Stimulated activated naive B cell treated with anti-CD40 and anti-IgM and Interleukin-4, amounts not matched to agents 10 μg/mL and 1 μg/mL and 100 μg/mL, for 72 hours (primary cell): ENCODE data around the gene PSAT1.

Source experiments
- ATAC-seq, 2 donors: fragments of 150-1000 bp; cut with Tn5 transposase; replicated peaks; 2 replicates each; pipeline ENCODE4 v1.10.0; 2021; ENCODE audit warnings: moderate library complexity in 1 of 2
- DNase-seq: peaks from one replicate; pipeline ENCODE4 v3.0.0; 2021
- H3K27ac Mint-ChIP-seq: one replicate; pipeline ENCODE4 v1.8.0; 2022; ENCODE audit warnings: mild to moderate bottlenecking, mixed read lengths
- H3K27me3 Mint-ChIP-seq, 2 donors: one replicate each; pipeline ENCODE4 v1.8.0; 2022; ENCODE audit warnings: mixed read lengths in 2 of 2
- H3K36me3 Mint-ChIP-seq, 2 donors: one replicate each; pipeline ENCODE4 v1.8.0; 2022; ENCODE audit warnings: mixed read lengths in 2 of 2, mild to moderate bottlenecking in 1 of 2
- H3K4me1 Mint-ChIP-seq, 2 donors: one replicate each; pipeline ENCODE4 v1.8.0; 2022; ENCODE audit warnings: mixed read lengths in 2 of 2, mild to moderate bottlenecking in 1 of 2
- H3K4me3 Mint-ChIP-seq, 2 donors: one replicate each; pipeline ENCODE4 v1.8.0; 2022; ENCODE audit warnings: mild to moderate bottlenecking in 2 of 2, mixed read lengths in 2 of 2, moderate library complexity in 1 of 2
- H3K9me3 Mint-ChIP-seq, 2 donors: one replicate each; pipeline ENCODE4 v1.8.0; 2022; ENCODE audit warnings: mixed read lengths in 2 of 2, mild to moderate bottlenecking in 1 of 2

The PSAT1 gene

DNA sequence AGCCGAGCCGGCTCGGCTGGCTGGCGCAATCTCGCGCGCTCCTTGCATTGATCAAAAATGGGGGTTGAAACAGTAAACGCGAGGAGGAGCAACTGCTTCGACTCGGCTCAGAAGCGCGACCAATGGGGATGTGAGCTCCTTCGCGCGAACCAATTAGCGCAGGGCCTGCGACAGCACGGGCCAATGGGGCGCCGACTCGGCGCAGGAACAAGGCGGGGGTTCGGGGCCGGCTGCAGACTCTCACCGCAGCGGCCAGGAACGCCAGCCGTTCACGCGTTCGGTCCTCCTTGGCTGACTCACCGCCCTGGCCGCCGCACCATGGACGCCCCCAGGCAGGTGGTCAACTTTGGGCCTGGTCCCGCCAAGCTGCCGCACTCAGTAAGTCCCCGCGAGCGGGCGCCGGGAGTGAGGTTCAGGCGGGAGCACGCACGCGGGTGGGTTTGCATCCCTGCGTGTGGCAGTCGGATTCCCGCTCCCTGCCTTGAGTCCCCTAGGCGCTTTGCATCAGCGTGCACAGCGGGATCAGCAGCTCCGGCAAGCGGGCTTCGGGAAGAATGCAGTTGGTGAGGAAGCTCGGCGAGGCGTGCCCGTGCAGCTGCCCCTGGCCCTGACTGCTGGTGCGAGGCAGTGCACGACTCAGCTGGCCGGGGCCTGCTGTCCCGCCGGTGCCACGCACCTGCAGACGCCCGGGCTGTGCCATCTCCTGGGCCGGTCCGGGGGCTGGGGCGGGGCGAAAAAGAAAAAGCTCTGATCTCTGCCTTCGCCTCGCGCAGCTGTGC, at the start of gene PSAT1:
PSAT1 (plus strand) TSS at position 233 of the 779 bp plus-strand sequence; CDS start at position 319, 86 bp downstream.
- H3K4me3 Mint-ChIP-seq, result peak within 1 kb of the TSS; percentile 89 to 91
- DNase-seq (peak; percentile 76), ATAC-seq (peak; percentile 98)
- peaks cover 0 to 5% of the 10 kb centered on the region in 2 donors for H3K36me3 Mint-ChIP-seq
- H3K27ac Mint-ChIP-seq, result peak within 1 kb of the TSS; percentile 77
- H3K9me3 Mint-ChIP-seq, result no peaks in the 10 kb centered on the region
- peaks cover 16 to 22% of the 10 kb centered on the region in 2 donors for H3K27me3 Mint-ChIP-seq
- peaks cover 16 to 23% of the 10 kb centered on the region in 2 donors for H3K4me1 Mint-ChIP-seq

DNA sequence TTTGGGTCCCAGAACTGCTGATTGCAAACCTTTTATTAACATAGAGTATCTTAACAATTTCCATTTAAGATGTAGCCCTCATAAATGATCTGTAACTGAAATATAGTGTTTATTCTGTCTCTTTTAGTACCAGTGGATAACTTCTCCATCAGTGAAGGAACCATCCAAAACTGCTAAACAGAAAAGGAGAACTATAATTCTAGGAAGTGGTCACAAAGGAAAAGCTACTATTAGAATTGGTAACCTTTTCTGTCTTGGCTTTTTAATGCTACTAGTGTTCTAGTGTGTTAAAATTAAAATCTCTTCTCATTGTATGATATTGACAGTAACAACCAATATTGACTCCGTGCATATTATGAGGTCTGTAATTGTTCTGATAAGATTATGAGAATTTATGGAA, 48.3 kb upstream of the PSAT1 start:
- DNase-seq, result no peak
- Mint-ChIP-seq H3K27me3 (no peaks in the 10 kb centered on the region), H3K27ac (no peak overlapping the region), H3K4me1 (no peaks in the 10 kb centered on the region), H3K36me3 (peaks cover 33 to 39% of the 10 kb centered on the region in 2 donors), H3K9me3 (no peaks in the 10 kb centered on the region), H3K4me3 (no peak overlapping the region)
- ATAC-seq, result no peak

DNA sequence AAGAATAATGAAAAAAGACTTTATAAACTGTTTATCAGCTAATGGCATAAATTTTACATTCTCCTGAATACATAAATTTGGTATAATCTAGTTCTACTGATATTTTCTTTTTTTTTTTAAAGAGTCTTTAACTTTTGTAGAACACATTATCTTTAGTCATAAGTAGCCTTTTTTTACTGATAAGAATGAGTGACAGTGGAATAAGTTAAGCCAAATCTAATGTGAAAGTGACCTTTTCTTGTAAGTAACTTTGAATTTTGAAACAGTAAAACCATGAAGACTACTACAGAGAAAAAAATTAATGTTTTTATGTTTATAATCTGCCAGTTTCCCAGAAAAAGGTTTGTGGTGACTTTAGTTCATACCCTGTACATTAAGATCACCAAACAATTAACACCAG, 47.4 kb upstream of the PSAT1 start:
- H3K27ac Mint-ChIP-seq, result no peak overlapping the region

DNA sequence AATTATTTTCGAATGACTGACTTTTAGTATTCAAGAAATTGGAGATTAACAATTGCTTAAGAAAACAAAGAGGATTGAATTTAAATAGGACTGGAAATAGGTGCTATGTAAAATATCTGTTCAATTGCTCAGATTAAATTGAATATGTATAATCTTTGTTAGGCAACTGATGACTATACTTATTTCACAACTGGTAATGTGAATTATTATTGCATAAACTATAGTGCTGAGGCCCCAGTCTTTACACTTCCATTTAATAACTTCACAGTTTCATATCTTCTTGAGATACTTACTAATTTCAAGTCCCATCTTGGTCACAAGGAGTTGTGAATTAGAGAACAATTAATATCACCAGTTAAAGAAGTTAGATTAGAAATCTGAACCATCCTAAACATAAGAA, 44.3 kb upstream of the PSAT1 start:
- DNase-seq, result no peak
- Mint-ChIP-seq H3K4me3 (no peak overlapping the region), H3K27ac (no peak overlapping the region), H3K9me3 (no peaks in the 10 kb centered on the region), H3K27me3 (no peaks in the 10 kb centered on the region), H3K4me1 (no peaks in the 10 kb centered on the region), H3K36me3 (peaks cover 16 to 33% of the 10 kb centered on the region in 2 donors)
- ATAC-seq, result no peak

More for the DNA sequence above, 47.4 kb upstream of the PSAT1 start:
- Mint-ChIP-seq H3K4me1 (no peaks in the 10 kb centered on the region), H3K36me3 (peaks cover 28 to 40% of the 10 kb centered on the region in 2 donors), H3K9me3 (no peaks in the 10 kb centered on the region), H3K27me3 (no peaks in the 10 kb centered on the region), H3K4me3 (no peak overlapping the region)
- DNase-seq, result no peak
- no peak for ATAC-seq

DNA sequence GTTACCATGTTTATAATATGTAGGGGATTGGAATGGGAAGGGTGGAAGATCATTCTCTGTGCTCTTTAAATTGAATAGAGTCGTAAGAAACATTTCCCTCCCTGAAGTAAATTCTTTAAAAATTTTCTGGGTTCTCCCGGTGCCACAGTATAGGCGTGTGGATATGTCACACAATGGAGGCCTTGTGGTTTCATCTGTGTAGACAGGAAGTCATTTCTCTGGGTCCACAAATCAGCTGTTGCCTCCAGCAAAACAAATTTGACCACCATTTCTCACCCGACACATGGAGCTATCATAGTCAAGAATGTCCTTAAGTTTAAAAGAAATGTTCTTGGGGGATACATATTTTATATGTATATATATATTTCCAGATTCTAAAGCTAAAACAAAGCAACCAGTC, 43.6 kb upstream of the PSAT1 start:
- no peaks in the 10 kb centered on the region for H3K4me1 Mint-ChIP-seq
- H3K4me3 Mint-ChIP-seq, result no peak overlapping the region
- no peak overlapping the region for H3K27ac Mint-ChIP-seq
- DNase-seq, result no peak
- H3K9me3 Mint-ChIP-seq, result no peaks in the 10 kb centered on the region
- H3K27me3 Mint-ChIP-seq, result no peaks in the 10 kb centered on the region
- no peak for ATAC-seq
- peaks cover 16 to 28% of the 10 kb centered on the region in 2 donors for H3K36me3 Mint-ChIP-seq

DNA sequence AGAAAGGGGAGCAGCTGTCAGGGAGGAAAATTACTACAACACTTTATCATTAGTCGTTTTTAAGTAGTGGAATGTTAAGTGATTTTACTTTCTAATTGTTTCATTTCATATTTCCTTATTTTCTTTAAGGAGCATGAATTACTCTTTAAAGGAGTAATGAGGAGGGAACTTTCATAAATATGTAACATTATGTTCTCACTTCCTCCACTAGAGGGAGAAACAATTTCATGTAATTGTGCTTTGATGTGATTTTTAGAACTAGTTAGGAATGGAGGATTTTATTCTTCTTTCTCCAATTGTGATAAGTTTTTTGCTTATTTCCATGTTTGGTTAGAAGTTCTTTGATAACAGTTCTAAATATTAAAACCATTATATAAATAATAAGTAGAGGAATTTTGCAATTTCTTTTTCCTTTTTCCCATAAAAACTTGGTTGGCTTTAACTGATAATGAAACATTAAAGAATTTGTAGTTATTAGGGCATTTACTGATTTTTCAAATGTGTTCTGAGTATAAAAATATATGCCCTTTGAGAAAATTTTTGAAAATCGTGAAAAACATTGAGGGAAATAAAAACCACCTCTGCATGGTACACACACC, 35.4 kb upstream of the PSAT1 start:
- Mint-ChIP-seq H3K27me3 (no peaks in the 10 kb centered on the region), H3K9me3 (no peaks in the 10 kb centered on the region), H3K4me3 (no peak overlapping the region), H3K36me3 (peaks cover 12 to 24% of the 10 kb centered on the region in 2 donors), H3K27ac (no peak overlapping the region), H3K4me1 (no peaks in the 10 kb centered on the region)
- ATAC-seq (no peak), DNase-seq (no peak)

DNA sequence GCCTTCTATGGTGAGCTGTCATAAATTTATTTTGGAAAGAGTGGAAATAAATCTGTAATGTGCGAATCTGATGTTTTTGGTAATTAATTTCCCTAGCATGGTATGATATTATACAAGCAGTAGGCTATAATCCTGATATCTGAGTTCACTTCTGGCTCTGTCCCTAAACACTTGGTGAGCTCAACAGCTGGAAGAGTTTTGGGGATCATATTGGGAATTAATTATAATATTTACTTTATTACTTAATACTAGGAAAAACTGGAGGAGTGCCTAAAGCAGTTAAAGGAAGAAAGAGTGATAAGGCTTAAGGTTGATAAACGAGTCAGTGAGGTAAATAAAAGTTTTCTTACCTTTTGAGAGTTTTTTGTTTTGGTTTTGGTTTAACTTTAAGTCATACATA, 34.3 kb upstream of the PSAT1 start:
- ATAC-seq (no peak), DNase-seq (no peak)
- Mint-ChIP-seq H3K36me3 (peaks cover 12 to 19% of the 10 kb centered on the region in 2 donors), H3K27ac (no peak overlapping the region), H3K4me3 (no peak overlapping the region), H3K27me3 (no peaks in the 10 kb centered on the region), H3K9me3 (no peaks in the 10 kb centered on the region), H3K4me1 (no peaks in the 10 kb centered on the region)

DNA sequence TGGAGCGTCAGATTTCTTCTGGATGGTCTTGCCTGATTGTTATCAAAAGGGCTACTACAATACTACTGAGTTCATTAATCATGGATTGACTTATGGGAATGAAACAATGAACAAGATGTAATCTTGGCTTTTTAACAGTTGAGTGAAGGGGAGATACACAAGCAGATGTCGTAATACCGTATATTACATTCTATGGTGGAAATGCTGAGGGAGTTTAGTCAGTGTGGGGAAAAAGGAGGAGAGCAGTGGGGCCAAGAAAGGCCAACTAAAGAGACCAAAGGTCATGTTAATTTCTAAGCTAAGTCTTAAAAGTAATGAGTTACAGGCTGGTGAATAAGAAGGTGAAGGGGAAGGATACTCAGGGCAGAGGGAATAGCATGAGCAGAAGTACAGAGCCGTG, 29.0 kb upstream of the PSAT1 start:
- Mint-ChIP-seq H3K27me3 (no peaks in the 10 kb centered on the region), H3K4me3 (no peak overlapping the region), H3K4me1 (no peaks in the 10 kb centered on the region), H3K27ac (no peak overlapping the region), H3K36me3 (peaks cover 36 to 37% of the 10 kb centered on the region in 2 donors), H3K9me3 (no peaks in the 10 kb centered on the region)
- DNase-seq (no peak), ATAC-seq (no peak)

DNA sequence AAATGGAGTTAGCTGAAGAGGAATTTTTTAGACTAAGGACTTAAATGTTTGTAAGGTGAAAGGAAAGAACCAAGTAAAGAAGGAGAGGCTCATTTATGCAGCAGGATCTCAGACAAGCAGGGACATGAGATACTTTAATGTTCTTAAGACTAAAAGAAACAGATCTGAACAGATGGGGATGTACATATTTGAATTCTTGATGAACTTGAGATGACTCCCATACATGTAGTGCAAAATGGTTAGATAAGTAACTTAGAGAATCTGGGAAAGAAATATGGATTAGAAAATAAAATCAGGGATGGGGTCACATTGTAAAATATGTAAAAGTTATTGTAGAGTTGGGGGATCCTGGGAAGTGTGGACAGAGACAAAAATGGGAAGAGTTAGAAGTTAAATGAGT, 27.1 kb upstream of the PSAT1 start:
- no peak for DNase-seq
- Mint-ChIP-seq H3K36me3 (peaks cover 38 to 44% of the 10 kb centered on the region in 2 donors), H3K4me3 (no peak overlapping the region), H3K27me3 (no peaks in the 10 kb centered on the region), H3K4me1 (no peaks in the 10 kb centered on the region), H3K27ac (no peak overlapping the region), H3K9me3 (no peaks in the 10 kb centered on the region)
- ATAC-seq, result no peak

DNA sequence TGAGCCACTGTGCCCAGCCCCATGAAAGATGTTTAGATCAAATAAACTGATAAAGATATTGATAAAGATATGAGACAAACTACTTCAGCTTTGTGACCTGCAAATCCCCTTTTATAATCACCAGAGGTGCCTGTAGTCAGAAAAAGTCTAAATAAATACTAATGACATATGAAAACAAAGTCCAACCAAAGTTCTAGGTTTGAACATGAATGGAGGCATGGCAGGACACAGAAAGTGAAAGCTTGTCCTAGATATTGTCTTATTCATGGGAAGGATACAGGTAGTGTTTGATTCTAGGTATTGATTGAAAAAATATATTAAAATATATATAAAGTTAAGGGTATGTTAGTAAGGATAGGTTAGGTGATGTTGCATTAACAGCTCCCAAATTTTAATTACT, 24.6 kb upstream of the PSAT1 start:
- H3K36me3 Mint-ChIP-seq, result peaks cover 32 to 33% of the 10 kb centered on the region in 2 donors
- no peaks in the 10 kb centered on the region for H3K27me3 Mint-ChIP-seq
- no peaks in the 10 kb centered on the region for H3K9me3 Mint-ChIP-seq

DNA sequence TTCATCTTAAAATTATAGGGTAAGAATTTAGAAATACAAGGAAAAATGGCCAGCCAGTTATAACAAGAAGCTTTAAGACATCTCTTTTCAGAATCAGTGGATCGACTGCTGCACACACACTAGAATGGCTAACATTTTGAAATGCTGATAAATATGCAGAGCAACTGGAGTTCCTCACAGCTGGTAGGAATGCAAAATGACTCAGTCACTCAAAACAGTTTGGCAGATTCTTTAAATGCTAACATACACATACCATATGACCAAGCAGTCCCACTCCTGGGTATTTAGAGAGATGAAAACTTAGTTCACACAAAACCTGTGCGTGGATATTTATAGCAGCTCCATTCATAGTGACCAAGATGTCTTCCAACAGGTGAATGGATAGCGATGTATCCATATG, 23.2 kb upstream of the PSAT1 start:
- ATAC-seq, result no peak
- H3K4me1 Mint-ChIP-seq, result no peaks in the 10 kb centered on the region
- H3K4me3 Mint-ChIP-seq, result peak overlapping the region in 1 of 2 donors; percentile 5
- DNase-seq, result no peak
- H3K9me3 Mint-ChIP-seq, result no peaks in the 10 kb centered on the region
- H3K27me3 Mint-ChIP-seq, result no peaks in the 10 kb centered on the region
- peaks cover 23 to 24% of the 10 kb centered on the region in 2 donors for H3K36me3 Mint-ChIP-seq
- no peak overlapping the region for H3K27ac Mint-ChIP-seq

More for the DNA sequence above, 24.6 kb upstream of the PSAT1 start:
- Mint-ChIP-seq H3K4me3 (no peak overlapping the region), H3K27ac (no peak overlapping the region), H3K4me1 (no peaks in the 10 kb centered on the region)
- DNase-seq (no peak), ATAC-seq (no peak)

DNA sequence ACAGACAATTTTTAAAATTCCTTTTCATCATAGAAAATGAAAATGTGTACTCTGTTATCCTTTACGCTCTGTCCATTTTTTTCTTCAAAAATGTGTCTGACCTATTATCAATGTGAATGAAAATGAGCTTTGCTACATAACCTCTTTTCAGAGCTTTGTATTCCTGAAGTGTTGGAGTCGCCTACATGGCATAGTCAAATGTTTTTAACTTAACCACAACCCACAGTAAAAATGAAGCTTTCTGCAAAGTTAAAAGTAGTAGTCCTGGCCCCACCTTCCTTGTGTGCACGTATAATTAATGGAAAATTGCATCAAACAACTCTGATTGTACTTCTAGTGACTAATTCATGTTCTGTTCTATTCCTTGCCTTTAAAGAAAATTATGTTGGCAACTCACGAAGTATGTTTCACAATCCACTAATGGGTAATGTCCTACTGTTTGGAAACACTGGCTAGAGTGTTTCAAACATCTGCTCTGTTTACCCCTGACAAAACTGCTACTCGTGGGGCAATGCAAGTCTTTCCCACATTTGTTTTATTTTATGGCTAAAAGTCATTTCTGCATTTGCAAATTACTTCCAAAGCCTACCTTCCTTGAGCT, 18.6 kb upstream of the PSAT1 start:
- no peak overlapping the region for H3K27ac Mint-ChIP-seq
- H3K9me3 Mint-ChIP-seq, result no peaks in the 10 kb centered on the region
- DNase-seq (no peak), ATAC-seq (no peak)
- no peaks in the 10 kb centered on the region for H3K27me3 Mint-ChIP-seq
- H3K4me1 Mint-ChIP-seq, result no peaks in the 10 kb centered on the region
- H3K4me3 Mint-ChIP-seq, result no peak overlapping the region
- peaks cover 2 to 6% of the 10 kb centered on the region in 2 donors for H3K36me3 Mint-ChIP-seq

DNA sequence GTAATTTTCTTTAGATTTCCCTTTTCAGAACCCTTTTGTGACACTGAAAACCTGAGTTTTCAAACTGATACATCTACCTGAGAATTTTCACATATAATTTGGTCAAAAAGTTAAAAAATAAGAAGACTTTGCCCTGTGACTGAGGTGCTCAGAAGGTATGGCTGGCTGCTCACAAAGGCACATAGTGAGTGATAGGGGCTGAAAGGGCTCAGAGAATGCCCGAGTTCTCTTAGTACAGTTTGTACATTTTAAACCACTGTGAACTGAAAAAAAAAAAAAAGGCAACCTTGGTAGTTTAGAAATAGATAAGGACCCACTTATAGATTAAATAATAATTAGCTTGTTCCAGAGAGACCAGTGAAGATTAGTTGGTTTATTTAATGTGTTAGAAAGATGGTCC, 18.1 kb upstream of the PSAT1 start:
- no peak overlapping the region for H3K4me3 Mint-ChIP-seq
- H3K27ac Mint-ChIP-seq, result no peak overlapping the region
- no peaks in the 10 kb centered on the region for H3K27me3 Mint-ChIP-seq
- H3K9me3 Mint-ChIP-seq, result peaks cover 0 to under 1% of the 10 kb centered on the region in 2 donors
- DNase-seq, result no peak
- peaks cover 3 to 6% of the 10 kb centered on the region in 2 donors for H3K36me3 Mint-ChIP-seq
- H3K4me1 Mint-ChIP-seq, result no peaks in the 10 kb centered on the region
- ATAC-seq, result no peak

DNA sequence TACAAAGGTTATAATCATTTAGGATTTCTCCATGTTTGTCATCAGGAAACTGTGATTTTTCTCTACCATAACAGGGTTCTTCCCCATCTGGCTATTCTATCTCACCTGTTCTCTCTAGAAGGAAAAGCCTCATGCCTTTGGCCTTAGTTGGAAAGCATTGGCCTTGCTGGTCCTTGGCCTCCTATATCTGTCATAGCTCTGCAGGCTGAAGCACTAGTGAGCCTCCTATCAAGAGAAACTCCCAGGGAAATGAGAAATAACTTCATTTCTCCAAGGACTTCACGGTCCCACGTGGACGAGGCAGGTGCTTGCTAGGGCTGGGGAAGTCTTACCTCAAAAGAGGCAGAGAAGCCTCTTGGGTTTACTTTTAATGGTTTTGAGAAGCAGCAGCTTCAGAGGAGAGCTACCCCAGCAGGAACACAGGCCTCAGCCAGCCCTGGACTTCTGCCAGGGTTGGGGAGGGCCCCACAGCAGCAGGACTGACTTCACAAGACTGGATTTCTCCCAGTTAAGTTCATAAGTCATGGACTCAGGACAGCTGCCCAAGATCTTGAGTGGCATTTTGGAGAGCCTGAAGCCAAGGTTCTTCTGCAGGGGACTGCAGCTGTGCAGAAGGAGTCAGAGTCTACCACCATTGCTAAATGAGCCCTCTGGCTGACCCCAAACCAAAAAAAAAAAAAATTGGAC, 15.8 kb upstream of the PSAT1 start:
- DNase-seq, result no peak

More for the DNA sequence above, 15.8 kb upstream of the PSAT1 start:
- no peaks in the 10 kb centered on the region for H3K4me1 Mint-ChIP-seq
- peaks cover 3% of the 10 kb centered on the region in 2 donors for H3K36me3 Mint-ChIP-seq
- H3K27me3 Mint-ChIP-seq, result no peaks in the 10 kb centered on the region
- H3K9me3 Mint-ChIP-seq, result peaks cover 0 to 2% of the 10 kb centered on the region in 2 donors
- ATAC-seq, result no peak
- H3K4me3 Mint-ChIP-seq, result no peak overlapping the region
- no peak overlapping the region for H3K27ac Mint-ChIP-seq
